NCI-H2081 (cell line): Measurements from ENCODE around the gene SND1.

ENCODE experiments used
- DNase-seq, 2 experiments: peaks; one replicate each; lab custom pipeline; 2025; lab: John Stamatoyannopoulos, UW

The SND1 gene

DNA sequence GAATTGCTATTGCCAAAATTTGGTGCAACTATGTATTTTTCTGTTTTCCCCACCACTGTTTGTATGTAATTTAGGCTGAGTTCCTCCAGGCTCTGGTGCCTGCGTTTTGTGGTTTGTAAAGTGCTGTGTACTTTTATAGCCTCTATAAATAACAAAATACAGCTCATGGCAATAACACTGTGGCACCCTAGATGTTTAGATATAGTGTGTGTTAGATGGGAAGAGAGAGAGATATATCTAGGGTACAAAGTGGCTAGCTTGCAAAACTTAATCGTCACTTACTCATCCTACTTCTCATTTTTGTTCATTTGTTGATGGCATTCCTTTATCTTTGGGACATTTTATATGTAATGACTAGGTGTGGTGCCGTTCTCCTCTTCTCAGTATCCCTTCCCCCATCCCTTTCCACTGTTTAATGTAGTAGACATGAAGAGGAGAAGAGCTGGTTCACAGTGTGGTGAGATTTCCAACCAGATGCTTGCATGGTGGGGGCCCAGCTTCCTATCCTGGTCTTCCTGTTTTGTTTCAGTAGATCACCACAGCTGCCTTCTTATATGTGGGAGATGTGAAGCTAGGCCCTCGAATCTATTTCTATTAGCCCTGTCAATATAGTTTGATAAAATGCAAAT, 115.0 kb downstream of the SND1 start:
- no peak for DNase-seq

DNA sequence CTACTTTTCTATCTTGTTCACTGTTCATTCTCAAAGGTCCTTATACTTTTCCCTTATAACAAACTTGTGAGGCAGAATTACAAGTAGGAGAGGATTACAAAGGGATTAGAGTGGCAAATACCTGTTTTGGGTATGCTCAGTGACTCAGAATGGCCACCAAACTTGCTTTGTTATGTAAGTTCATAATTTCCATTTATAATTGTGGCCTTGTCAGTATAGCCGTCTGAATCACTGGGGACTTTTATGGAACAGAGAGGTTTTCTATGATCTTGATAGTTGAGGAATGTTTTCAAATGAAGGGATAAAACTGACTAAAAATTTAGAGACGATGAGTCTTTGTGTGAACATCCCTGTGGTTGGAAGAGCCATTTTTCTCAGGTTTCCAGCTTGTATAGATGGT, 116.2 kb downstream of the SND1 start:
- DNase-seq = no peak

DNA sequence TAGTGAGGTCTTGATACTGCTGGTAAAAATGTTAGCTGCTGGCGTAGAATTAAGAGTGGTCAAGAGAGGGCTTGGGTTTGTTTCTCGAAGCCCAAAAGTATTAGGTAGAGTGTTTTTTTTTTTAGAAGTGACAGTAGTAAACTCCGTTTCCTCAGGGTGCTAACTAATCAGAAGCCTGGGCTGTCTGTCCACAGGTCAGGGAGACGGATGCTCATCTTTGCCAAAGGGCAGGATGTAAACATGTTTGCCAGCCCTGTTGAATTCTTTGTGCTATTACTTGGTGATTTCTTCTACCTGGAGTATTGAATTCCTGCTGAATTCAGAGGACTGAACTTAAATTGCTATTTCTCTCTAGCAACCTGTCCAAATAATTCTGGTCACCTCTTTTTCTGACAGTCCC, 117.1 kb downstream of the SND1 start:
- no peak for DNase-seq

GRCh38 chr7:127769696-127770400, 117.9 kb downstream of the SND1 start:
- DNase-seq = no peak

DNA sequence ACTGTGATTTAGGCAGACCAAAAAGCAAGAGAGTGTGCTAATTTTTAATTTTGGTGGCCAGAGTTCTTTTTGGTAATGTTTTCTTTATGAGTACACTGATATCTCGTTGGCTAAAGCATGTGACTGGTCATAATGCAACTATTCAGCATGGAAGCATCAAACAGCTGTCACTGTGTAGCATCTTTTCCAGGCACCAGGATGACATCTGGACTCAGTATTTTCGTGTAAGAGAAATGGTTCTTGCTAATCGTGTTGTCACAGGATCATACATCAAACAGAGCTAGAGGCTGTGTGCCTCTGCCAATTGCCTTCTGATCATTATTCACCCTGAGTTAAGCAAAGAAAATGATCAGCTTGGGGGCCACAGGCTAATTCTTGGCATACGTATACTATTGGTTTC, 118.9 kb downstream of the SND1 start:
- DNase-seq = peak; percentile 40 to 55

DNA sequence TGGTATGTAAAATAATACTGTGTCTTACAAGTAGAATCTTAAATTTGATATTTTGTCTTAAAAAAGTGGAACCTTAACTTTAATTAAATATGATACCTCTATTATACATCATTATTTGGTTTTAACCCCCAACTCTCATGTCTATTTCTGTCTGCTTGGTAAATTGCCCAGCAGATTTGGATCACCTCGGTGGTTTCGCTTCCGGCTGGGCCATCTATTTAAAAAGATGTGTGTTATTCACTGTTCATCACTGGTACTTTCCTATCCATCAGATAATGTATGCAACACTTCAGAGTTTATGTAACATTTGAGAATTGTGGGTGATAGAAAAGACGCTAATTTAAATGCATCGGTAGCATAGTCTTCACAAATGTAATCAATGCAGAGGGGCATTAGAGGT, 119.7 kb downstream of the SND1 start:
- no peak for DNase-seq

DNA sequence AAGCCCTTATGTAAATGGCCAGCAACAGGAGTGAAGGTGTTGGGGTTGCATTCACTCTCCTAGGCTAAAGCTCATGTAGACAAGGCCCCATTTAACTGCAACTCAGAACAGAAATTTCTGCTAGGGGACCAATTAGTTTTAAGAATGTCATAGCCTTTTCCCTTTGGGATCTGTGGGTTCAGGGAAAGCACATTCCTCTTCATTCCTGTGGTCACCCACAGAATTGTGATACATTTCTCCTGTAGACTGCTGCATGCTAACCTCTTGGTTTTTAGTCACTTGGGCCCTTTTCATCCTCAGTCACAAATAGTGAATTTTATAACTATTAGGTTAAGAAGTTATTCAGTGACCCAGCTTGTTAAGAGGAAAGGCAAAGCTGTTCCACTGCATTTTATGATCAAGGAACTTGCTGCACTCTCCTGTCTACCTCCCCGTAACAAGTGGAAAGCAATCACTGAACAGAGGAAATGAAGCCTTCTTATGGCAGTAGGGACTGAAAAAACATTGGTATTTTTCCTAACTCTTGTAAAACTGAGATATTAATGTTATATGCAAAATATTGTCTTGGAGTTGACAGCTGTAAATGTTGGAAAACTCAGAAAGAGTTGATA, 124.9 kb downstream of the SND1 start:
- DNase-seq = no peak

- no peak for DNase-seq
Measured at GRCh38 chr7:127780489-127780888, 128.5 kb downstream of the SND1 start.

GRCh38 chr7:127781081-127781480, 129.1 kb downstream of the SND1 start:
- DNase-seq = no peak

DNA sequence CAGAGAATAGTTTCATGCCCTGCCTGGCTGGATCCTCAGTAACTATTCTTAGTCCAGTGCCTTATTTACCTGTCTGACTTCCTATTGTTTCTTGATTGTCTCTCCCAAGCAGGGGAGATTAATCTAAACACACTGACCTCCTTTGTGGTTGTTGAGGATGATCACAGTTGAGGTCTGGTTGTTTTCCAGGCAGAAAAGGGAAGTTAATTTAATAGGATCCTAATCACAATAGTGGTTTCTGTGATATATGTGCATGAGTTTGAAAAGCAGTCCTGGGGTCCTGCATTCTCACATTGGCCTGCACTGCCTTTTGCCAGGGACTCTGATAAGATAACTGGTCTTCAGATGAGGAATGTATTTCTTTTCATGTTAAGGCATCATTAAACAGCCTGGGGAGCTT, 130.1 kb downstream of the SND1 start:
- no peak for DNase-seq

- no peak for DNase-seq
Measured at GRCh38 chr7:127782654-127783559, 130.9 kb downstream of the SND1 start.

DNA sequence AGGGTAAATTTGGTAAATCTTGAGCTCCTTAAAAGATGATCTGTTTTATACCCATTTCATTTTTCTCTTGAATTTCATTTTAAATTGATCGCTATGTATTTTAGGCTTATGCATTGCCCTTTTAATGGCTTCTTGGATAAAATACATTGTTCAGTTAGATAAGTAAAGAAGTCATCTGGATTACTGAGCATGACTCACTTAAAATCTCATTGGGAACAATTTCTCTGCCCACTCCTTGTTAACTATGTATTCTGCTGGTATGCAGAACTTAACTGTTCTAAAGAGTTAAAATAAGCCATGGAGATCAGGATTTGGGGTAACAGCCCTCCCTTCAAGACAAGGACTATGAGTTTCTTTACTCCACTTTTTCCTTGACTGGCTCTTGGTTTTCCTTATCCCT, 134.2 kb downstream of the SND1 start:
- DNase-seq = no peak

- DNase-seq = no peak
Measured at GRCh38 chr7:127789031-127789430, 137.0 kb downstream of the SND1 start.

GRCh38 chr7:127791446-127792189, 139.6 kb downstream of the SND1 start:
- no peak for DNase-seq

DNA sequence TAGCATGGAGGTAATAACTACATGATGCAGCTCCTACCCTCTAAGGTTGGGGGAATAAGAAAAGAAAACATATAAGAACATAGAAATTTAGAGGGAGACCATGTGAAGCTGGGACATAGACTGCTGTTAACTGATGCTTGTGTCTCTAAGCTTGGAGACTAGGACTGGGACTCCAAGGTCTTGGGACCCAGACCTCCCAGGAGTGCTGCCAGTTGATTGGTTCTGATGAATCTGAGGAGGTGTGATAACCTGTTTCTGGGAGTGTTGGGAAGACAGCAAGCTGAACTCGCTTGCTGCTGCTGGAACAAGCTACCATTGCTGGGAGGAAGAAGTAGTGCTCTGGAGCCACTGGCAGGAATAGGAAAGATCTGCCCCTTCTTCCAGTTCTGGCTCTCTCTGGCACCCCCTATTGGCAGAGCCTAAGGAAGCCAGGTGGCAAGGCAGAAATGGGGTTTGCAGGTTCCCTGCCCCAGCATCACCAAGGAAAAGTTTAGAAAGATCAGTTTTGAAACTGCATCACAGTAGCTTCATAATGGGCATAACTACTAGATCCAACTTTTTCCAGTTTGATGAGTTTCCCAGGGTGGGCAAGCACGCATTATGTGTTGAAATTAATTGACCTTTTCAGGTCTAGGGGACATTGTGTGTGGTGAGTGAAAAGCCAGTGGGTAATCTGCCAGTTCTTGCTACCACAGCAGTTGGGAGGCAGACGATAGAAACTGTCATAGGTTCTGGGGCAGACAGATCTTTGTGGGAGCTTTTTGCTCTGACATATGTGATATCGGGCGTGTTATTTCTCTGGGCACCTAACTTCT, 140.7 kb downstream of the SND1 start:
- peak; percentile 24 to 29 for DNase-seq

DNA sequence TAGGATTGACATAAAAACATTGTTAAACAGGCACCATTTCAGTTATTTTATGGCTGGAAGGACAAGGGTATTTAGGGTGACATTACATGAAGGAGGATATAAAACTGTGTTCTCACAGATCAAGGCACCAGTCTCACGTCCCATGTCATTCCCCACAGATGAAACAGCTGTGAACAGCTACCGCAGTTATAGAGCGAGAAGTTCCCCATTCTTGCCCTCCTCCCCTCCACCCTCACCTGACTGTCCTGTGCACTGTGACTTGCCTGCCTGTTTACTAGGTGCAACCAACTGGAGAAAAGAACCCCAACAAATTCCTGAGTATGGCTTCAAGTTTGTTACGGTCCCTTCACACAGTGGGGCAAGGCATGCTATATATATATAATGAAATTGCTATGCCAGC, 141.6 kb downstream of the SND1 start:
- DNase-seq = no peak

DNA sequence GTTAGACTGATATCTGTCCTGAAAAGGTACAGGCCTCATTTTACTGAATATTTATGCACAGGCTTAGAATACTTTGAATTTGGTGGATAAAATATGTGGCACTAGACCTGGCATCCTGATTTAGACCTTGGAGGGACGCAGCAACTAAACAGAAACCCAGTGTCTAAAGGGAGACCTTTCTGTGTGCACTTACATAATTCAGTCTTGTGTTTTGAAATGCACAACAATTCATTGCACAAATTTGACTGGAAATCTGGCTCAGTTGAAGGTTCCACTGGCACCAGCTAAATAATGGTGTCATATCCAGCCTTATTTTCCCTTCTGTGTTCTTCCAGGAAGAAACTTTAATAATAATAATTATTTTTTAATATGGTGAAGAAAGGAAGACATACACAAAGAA, 142.1 kb downstream of the SND1 start:
- DNase-seq = no peak

DNA sequence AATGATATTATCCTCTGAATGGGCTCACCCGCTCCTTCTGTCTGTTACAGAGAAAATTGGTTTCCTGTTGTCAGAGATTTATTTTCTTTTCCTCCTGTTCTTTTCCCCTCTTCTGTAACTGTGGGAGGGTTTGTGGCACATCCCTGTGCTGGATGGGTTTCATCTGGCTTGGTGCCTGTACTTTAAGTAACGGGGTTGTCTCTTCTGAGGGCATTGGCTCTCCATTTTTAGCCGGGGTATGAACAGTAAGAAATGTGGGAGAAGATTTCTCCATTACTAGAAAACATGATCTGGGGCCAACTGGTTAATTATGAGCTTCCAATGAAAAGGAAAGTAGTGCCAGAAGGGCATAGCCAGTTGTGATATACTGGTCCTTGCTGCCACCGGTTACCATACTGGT, 142.6 kb downstream of the SND1 start:
- DNase-seq = no peak

DNA sequence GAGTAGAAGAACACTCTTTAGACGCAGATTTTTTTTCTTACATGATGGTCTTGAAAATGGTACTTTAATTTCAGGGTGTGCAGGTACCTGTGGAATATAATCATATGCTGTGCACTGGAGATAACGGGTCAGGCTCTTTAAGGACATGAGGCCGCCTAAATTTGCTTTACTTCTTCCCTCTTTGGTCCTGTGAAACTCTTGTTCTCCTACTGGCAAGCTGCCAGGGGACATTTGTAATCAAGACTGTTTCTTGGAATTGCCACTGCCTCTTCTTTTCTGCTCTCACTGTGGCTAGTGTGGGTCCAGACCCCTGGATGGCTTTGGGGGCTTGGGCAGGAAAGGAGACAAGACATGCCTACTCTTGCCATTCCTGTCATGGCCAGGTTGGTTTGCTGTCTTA, 146.0 kb downstream of the SND1 start:
- DNase-seq = no peak

DNA sequence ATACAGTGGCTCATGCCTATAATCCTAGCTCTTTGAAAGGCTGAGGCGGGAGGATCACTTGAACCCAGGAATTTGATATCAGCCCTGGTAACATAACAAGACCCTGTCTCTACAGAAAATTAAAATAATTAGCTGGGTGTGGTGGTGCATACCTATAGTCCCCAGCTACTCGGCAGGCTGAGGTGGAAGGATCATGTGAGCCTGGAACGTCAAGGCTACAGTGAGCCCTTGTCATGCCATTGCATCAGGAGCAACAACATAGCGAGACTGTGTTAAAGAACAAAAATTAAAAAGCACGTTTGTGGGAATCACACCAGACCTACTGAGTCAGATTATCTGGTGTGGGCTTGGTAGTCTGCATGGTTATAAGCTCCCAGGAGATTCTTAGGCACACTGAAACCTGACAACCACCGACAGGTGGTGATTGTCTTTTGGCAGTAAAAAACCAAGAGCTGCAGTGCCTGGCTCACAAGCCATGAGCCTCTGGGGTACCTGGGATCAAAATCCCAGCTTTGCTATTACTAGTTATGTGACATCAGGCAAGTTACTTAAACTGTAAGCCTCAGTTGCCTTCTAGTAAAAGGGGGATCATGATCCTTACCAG, 146.9 kb downstream of the SND1 start:
- peak in 1 of 2 experiments; percentile 14 for DNase-seq
